HG03175 (cell line): ENCODE results near the gene JMJD6.
"Not testable (repeated sequence)": the region's sequence is repeated elsewhere in the genome, so short reads cannot be mapped to it uniquely, and the experiment has no call there.

Source experiments
- ATAC-seq: cut with Tn5 transposase; IDR thresholded peaks from one replicate; pipeline ENCODE4 v1.9.1; 2021; ENCODE audit warnings: mild to moderate bottlenecking, moderate library complexity; ENCODE audit not compliant: unreplicated experiment

Gene JMJD6

DNA sequence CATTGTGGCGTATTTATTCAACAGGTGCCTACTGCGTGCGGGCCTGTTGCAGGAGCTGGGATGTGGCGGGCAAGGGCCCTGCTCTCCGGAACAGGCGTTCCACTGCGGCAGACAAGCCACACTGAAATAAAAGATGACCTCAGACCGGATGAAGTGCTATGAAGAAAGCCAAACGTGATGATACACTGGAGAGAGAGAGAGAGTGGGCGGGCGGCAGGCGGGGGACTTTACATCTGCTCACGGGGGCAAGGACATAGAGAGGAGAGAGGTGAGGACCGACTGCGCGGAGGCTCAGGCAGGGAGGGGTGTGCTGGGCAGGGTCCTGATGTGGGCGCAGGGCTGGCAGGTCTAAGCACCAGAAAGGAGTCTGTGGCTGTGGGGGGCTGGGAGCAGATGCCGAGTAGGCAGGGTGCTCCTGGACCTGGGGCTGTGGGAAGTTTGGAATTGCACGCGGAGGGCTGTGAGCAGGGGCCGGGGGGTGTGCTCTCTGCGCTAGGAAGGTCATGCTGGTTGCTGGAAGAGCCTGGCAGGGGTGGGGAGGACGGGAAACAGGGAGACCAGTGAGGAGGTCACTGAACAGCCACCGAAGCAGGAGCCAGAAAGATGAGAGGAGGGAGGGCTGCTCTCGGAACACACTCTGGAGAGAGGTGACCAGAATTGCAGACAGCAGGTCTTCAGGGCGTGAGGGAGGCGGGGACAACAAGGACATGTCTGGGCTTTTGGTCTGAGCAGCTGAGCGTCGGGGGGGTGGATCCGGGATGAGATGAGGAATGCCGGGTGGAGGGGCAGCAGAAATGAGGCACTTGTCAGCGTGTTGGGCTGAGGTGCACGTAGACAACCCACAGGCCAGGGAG lies 25.6 kb downstream of the JMJD6 start:
- ATAC-seq: no peak

DNA sequence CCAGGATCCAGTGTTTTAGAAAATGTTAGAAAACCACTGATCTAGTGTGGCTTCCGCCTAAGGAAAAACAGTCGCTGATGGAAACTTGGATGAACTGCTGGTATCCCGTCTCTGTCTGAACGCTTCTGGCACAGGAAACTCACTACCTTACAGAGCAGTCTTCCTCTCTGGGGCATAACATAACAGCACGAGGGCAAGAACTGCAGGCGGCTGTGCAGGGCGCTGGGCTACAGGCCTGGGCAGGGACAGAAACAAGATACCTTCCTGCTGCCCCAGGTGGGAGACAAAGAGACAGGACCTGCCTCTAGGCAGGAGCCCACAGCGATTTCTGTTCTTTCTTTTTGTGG lies 26.2 kb downstream of the JMJD6 start:
- ATAC-seq: no peak

DNA sequence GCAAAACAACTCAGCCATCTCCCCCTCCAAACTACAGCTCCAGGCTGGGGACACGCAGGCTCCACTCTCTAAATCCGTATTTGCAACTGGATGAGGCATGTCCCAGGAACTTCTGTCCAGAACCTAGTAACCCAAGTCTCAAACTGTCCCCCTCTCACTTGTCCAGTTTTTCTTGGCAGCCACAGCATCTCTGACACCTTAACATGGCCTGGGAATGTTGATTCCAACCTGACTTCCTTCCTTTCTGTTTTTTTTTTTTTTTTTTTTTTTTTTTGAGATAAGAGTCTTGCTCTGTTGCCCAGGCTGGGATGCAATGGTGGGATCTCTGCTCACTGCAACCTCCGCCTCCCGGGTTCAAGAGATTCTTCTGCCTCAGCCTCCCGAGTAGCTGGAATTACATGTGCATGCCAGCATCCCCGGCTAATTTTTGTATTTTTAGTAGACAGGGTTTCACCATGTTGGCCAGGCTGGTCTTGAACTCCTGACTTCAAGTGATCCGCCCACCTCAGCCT lies 27.9 kb downstream of the JMJD6 start:
- ATAC-seq: not testable (repeated sequence)

DNA sequence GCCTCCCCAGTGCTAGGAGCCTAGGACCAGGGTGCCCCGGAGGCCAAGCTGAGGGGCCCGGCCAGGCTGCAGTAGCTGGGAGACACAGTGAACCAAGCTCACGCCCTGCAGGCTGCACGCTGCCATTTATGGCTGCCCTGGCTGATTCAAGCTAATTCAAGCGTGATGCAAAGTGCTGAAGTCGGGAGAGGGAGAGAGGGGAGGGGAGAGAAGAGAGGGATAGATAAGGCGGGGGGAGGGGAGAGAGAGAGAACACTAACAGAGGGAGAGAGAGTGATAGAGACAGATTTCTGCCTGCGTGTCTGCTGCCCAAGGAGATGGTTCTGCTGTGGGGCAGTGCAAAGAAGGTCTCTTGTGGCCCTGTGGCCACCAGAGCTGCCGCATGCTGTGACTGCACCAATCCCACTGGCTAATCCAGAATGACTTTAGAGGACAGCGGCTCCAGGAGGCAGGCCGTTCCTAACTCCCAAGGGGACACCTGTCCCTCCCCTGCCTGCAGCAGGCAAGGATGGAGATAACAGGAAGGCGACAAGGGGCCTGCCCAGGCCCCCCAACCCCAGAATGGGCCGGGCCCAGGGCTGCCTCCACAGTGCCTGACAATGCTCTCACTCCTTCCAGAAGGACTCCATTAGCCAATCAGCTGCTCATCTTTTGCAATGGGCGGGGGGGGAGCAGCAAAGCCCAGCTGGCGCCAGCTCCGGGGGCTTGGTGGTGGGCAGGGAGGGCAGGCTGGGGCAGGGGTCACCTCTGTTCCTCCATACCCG lies 28.5 kb downstream of the JMJD6 start:
- ATAC-seq: no peak

DNA sequence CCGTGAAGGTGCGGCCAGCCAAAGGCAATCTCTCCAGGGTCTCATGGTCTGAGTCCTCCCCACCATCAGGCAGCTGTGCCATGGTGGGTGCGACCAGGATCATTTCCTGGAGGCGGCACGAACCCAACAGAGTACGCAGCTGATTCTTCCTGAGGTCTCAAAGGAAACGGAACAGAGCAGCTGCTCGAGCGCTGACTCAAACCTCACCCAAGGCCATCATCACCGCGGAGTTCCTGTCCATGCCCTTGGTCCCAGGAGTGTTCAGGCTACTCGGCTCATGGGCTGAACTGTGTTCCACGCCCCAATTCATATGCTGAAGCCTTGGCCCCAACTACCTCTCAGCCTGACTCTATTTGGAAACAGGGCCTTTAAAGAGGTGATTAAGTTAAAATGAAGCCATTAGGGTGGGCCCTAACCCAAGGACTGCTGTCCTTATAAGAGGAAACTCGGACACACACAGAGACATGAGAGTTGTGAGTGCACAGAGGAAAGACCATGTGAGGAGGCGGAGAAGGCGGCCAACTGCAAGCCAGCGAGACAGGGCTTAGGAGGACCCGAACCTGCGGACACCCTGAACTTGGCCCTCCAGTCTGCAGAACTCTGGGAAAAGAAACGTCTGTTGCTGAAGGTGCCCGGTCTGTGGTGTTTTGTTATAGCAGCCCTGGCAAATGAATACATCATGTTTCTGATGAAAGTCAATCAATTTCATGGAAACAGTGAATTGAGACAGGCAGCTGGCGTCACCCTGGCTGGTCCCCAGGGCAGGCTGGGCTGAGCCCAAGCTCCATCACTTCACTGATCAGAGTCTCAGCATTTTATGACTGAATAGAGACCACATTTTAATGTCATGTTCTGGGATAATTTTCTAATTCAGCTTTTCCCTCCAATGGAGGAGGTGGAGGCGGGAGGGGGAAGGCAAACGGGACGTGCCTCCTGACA lies 29.4 kb downstream of the JMJD6 start:
- ATAC-seq: peak; percentile 61

DNA sequence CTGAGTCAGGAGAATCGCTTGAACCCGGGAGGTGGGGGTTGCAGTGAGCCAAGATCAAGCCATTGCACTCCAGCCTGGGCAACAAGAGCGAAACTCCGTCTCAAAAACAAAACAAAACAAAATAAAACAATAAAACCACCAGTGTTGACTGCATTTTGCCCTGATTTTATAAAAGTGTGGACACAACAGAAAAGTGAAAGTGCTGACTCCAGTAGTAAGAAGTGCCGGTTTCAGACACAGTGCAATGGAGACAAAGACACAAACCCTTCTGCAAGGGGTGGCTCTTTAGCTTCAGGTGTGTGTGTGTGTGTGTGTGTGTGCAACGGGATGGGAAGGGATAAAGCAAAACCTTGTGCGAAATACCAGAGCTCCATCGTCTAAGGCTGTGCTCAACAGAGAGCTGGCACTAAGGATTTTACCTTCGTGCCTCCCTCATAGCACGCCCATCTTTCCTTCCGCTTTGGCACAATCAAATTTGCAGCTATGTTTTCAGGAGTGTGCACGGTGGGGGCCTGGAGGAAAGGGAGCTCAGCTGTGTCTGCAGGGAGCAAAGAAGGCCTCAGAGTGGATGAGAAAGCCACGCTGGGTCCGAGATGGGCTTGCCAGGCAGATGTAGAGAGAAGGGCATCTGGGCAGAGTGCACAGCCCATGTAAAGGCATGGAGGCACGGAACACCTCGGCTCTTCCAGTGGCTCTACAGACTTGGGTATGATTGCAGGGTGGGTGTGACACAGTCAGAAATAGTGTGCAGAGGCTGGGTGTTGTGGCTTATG lies 31.2 kb downstream of the JMJD6 start:
- no peak for ATAC-seq

DNA sequence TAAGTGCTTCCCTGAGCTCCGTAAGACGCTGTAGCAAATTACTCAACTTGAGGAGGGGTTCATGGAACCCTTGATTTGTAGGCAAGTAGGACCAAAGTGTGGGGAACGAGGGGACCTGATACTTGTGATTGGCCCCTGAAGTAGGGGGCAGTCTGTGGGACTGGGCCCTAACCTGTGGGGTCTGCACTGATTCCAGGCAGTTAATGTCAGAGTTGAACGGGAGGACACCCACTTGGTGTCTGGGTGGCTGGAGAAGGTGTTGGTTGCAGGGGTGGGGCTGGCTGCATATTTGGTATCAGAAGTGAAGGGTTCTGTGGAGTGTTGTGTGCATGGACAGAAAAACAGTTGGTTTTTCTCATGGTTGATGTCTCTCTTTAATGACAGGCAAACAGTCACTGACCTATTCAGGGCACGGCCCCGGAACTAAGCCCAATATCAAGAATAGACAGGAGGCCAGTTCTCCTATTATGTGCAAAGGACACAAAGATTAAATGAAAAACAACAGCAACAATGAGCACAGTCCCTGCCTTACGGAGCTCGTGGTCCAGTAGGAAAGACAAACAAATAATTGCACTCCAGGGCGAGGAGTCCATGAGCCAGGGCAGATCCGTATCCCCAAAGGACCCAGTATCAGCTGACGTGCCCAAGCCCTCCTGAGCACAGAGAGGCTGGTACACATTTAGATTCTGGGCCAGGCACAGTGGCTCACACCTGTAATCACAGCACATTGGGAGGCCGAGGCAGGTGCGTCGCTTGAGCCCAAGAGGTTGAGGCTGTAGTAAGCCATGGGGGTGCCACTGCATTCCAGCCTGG lies 34.8 kb downstream of the JMJD6 start:
- ATAC-seq: no peak

DNA sequence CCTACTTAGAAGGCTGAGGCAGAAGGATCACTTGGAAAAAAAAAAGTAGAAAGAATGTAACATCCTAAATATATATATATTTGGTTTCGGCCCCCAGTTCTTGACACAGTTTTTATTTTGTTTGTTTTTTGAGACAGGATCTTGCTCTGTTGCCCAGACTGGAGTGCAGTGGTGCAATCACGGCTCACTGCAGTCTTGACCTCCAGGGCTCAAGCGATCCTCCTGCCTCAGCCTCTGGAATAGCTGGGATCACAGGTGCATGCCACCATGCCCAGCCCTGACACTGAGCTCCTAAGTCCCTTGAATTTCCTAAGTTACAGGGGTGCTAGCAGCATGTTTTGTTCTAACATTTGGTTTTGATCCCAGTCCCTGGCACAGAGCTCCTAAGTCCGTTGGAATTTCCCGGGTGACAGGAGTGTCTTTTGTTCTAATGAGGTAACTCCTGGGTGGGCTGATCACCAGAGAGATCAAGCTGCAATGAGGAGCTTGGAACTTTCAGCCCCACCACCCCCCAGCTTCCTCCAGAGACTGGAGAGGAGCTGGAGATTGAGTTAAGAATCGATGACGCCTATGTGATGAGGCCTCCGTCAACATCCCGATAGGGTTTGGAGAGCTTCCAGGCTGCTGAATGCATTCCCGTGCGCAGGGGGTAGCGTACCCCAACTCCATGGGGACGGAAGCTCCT lies 35.7 kb downstream of the JMJD6 start:
- ATAC-seq: no peak

DNA sequence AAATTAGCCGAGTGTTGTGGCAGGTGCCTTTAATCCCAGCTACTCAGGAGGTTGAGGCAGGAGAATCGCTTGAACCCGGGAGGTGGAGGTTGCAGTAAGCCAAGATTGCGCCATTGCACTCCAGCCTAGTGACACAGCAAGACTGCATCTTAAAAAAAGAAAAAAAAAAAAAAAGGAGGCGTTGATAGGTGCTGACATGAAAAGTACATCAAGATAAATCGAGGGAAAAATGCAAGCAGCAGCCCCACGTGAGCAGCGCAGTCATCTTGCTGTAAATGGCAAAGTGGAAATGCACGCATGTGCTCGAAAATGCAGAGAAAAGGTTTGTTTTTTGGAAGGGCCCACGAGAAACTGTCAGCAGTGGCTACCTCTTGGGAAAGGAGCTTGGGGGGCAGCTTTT lies 36.5 kb downstream of the JMJD6 start:
- no peak for ATAC-seq

DNA sequence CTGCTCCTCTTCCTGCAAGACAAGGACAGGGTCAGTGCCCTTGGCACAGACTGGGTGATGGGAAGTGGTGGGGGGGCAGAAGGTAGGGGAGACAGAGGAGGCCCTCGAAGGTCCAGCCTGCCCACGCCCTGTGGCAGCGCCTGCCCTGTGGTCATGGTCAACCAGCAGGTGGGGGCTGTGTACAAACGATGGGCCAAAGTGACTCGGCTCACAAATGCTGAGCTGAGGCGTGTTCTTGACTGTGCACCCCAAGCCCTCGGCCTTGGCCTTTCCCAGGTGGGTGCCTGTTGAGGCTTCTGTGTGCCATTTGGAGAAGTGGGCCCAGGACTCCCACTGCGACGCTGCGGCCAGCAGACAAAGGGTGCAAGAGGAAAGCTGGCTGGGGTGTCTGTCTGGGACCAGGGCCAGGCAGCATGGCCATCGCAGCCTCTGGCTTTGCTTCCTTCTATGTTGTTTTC lies 38.2 kb downstream of the JMJD6 start:
- ATAC-seq: no peak

DNA sequence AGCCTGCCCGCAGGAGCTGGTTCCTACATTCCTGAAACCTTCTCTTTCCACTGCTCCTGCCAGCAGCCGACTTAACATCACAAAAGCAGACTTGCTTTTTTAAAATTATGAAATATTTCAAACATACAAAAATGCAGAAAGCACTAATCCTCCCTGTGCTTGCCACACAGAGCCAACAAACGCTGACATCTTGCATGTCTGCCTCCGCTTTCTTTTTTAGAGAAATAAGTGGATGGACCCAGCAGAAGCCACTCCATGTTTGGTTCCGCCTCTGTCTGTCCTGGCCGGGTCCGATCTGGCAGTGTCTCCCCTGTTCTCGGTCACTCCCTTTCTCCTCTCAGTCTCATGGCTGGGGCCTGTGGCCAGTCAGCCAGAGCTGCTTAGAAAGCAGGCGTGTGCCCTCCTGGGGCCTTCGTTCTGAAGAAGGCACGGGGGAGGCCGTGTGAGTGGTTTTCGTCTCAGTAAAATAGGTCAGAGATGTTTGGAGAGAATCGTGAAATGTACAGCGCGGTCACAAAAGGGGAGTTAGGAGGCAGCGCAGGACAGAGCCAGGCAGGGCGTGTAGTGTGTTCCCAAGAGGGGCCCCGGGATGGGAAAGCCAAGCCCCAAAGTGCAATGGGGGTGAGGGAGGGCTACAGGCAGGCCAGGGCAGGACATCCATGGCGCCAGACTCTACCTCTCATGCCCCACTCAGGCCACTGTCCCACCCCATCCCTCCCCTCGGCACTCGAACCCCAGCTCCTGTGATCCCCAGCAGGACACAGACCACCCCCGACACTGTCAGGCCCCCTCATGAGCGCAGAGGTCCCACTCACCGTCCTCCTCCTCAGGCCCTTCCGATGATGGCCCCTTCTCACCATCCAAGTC lies 38.9 kb downstream of the JMJD6 start:
- ATAC-seq: no peak

DNA sequence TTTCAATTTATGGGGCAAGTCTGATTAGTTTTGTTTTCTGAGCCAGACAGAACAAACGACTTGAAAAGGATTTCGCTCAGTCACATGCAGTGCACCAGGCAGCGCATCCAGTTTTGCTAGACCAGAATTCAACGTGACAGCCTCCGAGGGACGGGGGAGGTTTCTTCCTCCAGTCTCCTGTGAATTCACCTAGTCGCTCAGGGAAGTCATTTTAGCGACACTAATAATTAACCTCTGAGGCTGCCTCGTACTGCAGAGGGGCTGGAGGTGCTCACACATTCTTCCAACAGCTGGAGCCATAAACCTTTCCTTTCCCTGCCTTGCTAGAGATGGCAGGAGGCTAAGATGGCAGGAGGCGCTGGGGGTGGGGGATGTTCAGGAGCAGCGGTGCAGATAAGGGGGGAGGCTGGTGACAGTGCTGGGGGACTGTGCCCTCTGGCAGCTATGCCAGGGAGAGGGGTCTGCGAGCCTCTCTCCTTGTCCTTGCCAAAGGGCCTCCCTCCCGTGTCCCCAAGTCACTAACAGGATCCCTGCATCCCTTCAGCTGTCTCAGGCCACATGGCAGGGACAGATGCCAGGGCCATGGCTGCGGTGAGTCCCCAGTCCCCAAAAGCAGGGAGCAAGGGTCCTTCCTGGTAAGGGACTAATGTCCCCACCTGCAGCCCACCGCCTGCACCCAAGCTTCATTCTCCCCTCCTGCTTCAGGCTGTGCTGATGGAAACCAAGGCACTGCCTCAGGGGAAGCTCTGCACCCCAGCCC lies 39.7 kb downstream of the JMJD6 start:
- no peak for ATAC-seq

DNA sequence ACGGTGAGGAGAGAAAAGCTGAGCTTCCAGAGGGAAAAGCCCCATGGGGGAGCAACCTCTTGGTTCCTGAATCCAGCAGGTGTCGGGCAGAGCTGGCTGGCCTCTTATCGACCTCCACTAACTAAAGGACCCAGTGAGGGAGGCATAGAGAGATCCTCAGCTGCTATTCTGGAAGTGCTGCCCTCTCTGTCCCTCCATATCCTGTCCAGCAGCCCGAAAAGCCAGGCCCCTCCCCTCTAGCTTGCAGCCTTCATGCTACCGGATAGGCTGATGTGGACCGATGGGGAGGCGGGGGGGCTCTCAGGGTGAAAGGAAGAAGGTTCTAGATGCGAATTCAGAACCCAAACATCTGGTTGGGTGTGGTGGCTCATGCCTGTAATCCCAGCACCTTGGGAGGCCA lies 40.6 kb downstream of the JMJD6 start:
- ATAC-seq: no peak

DNA sequence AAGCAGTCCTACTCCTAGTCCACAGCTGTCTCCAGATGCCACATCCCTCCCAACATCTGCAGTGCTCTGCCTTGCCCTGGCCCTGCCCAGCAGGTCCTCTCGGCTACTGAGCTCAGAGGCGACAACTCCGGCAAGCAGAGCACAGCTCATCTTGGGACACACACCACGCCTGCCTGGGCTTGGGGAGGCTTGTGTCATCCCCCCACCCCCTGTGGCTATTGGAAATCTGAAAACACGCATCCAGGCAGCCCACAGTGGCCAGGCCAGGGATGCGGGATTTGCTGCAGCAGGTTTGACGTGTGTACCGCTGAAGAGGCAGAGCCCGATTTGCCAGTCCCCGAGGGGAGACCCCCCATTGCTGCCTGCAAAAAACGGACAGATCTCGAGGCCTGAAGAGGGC lies 41.0 kb downstream of the JMJD6 start:
- no peak for ATAC-seq

DNA sequence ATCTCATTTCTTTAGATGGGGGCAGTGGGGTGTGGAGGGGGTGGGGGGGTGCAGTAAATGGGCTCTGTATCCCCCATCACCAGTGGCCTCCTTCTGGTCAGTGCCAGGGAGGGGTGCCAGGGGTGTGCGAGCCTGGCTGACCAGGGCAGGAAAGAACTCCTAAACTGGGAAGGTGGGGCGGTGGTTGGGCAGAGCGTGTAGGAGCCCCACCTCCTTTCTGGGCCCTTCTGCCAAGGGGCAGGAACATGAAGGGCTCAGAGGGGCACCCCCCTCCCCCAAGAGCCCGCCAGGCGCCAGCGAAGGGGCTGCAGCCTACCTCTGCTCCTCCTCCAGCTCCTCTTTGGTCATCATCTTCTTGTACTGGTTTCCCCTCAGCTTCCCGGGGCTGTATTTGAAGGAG lies 41.6 kb downstream of the JMJD6 start:
- no peak for ATAC-seq

DNA sequence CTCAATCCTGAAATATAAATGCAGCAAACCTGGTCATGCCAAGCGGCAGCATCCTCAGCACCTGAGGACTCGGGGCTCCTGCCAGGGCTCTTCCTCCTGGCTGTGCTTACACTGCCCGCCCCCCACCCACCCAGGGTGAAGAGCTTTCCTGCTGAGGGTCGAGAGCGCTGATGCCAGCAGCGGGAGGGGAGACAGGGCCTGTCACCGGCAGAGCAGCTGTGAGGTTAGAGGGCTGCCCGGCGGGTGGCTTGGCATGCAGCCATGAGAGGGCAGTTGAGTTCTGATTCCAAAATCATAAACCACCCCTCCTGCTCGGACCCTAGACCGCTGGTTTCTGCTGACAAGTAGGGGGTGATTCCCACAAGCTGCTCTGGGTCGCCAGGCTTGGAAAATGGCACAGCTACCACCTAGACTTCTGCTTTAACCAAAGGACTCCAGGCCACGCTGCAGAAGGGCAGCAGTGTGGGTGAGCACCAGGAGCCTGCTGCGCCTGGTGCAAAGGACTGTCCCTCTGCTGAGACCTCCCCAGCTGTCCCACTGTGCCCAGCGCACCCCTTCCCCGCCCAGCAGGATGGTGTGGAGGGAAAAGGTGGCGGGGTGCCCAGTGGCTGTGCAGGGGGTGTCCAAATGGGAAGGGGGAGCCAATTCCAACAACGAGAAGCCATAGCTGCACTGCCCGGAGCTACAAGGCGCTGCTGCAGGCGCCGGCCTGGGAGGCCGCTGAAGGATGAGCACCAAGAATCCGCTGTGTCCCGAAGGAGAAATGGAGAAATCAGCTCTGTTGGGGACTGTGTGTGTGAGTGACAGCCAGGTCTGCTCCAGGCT lies 42.3 kb downstream of the JMJD6 start:
- no peak for ATAC-seq
